ENCODE results near the gene LGR4.

GRCh38 chr11:27355575-27356104 is 117.0 kb downstream of the LGR4 start:
- TF ChIP-seq EGR2 (tag by site-specific recombination; IDR thresholded peaks at IDR 0.05; ENCODE audit: low read depth): no peak
- no peak for TF ChIP-seq KLF10 (tag by site-specific recombination; IDR thresholded peaks at IDR 0.05)
- TF ChIP-seq ZNF571 (tag by site-specific recombination; IDR thresholded peaks at IDR 0.05): no peak
- TF ChIP-seq ZNF311 (tag by site-specific recombination; IDR thresholded peaks at IDR 0.05; ENCODE audit: borderline replicate concordance): no peak
- TF ChIP-seq CTCF (tag by site-specific recombination; IDR thresholded peaks at IDR 0.05): no peak
- no peak for TF ChIP-seq GLI4 (tag by site-specific recombination; IDR thresholded peaks at IDR 0.05)
- TF ChIP-seq ZBTB11 (tag by site-specific recombination; conservative IDR thresholded peaks at IDR 0.05; ENCODE audit: low read depth): no peak
